ENCODE results near the gene CDC42EP5. TPM values are rescaled to one million over a fixed set of nuclear protein-coding genes. Genes with fewer than 3 reads are reported as not detected.
"Not testable (repeated sequence)": the region's sequence is repeated elsewhere in the genome, so short reads cannot be mapped to it uniquely, and the experiment has no call there.

Gene CDC42EP5
- total RNA-seq, 1 experiment from 2014 or later: 11.5 TPM

GRCh38 chr19:54495284-54495683, 22.2 kb upstream of the CDC42EP5 start:
- DNase-seq (ENCODE audit: low spot score); POLR2A ChIA-PET: not testable (repeated sequence)

DNA sequence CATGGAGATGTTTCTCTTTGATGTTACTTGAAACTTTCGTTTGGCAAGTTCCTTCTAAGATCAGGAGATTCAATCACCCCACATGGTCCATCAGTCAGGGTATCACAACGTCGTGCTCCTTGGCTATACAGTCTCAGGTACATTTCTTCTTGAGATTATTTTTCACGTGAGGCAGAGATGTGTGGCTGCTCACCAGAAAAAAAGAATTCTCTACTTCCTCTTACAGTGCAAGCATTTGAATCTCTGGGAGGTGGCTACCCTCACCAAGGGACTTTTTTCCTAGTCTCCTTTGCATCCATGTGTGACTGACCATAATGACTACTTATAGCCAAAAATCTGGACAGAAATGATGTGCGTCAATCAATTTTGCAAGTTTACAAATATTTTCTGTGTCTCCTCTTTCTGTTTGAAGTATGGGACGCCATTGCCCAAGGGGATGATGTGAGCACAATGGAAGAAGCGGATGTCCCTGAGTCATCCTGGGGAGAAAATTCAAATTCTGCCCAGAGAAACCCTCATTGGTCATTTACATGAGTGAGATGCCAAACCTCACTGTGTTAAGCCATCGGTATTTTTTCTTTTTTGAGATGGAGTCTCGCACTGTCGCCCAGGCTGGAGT, 21.0 kb upstream of the CDC42EP5 start:
- no peak for ATAC-seq
- ChIA-PET POLR2A (no interaction called here), CTCF (no interaction called here)
- no peak overlapping the region for H3K27ac Mint-ChIP-seq
- peaks cover 22% of the 10 kb centered on the region for H3K36me3 Mint-ChIP-seq
- TF ChIP-seq NFATC4 (CRISPR knock-in tag; IDR thresholded peaks at IDR 0.05): no peak
- no peak for TF ChIP-seq ESRRA (CRISPR knock-in tag; IDR thresholded peaks at IDR 0.05; ENCODE audit: borderline replicate concordance)
- no peak for TF ChIP-seq EMX1 (CRISPR knock-in tag; IDR thresholded peaks at IDR 0.05)
- TF ChIP-seq TEAD4 (CRISPR knock-in tag; IDR thresholded peaks at IDR 0.05): no peak
- no peak for TF ChIP-seq JAZF1 (CRISPR knock-in tag; IDR thresholded peaks at IDR 0.05)
- TF ChIP-seq ZNF232 (CRISPR knock-in tag; IDR thresholded peaks at IDR 0.05): no peak
- TF ChIP-seq ZNF671 (CRISPR knock-in tag; IDR thresholded peaks at IDR 0.05): no peak
- TF ChIP-seq MAX (CRISPR knock-in tag; IDR thresholded peaks at IDR 0.05): no peak
- no peak for TF ChIP-seq IRF2 (CRISPR knock-in tag; IDR thresholded peaks at IDR 0.05; ENCODE audit: borderline replicate concordance, low read depth)
- TF ChIP-seq NR3C1 (CRISPR knock-in tag; conservative IDR thresholded peaks at IDR 0.05; ENCODE audit: low read depth): no peak
- no peak for TF ChIP-seq SMAD3 (CRISPR knock-in tag; IDR thresholded peaks at IDR 0.05; ENCODE audit: borderline replicate concordance)
- TF ChIP-seq ETV6 (CRISPR knock-in tag; IDR thresholded peaks at IDR 0.05): no peak
- TF ChIP-seq, protein P1, sequence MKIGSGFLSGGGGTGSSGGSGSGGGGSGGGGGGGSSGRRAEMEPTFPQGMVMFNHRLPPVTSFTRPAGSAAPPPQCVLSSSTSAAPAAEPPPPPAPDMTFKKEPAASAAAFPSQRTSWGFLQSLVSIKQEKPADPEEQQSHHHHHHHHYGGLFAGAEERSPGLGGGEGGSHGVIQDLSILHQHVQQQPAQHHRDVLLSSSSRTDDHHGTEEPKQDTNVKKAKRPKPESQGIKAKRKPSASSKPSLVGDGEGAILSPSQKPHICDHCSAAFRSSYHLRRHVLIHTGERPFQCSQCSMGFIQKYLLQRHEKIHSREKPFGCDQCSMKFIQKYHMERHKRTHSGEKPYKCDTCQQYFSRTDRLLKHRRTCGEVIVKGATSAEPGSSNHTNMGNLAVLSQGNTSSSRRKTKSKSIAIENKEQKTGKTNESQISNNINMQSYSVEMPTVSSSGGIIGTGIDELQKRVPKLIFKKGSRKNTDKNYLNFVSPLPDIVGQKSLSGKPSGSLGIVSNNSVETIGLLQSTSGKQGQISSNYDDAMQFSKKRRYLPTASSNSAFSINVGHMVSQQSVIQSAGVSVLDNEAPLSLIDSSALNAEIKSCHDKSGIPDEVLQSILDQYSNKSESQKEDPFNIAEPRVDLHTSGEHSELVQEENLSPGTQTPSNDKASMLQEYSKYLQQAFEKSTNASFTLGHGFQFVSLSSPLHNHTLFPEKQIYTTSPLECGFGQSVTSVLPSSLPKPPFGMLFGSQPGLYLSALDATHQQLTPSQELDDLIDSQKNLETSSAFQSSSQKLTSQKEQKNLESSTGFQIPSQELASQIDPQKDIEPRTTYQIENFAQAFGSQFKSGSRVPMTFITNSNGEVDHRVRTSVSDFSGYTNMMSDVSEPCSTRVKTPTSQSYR (CRISPR knock-in tag; IDR thresholded peaks at IDR 0.05): no peak
- TF ChIP-seq, protein P2, sequence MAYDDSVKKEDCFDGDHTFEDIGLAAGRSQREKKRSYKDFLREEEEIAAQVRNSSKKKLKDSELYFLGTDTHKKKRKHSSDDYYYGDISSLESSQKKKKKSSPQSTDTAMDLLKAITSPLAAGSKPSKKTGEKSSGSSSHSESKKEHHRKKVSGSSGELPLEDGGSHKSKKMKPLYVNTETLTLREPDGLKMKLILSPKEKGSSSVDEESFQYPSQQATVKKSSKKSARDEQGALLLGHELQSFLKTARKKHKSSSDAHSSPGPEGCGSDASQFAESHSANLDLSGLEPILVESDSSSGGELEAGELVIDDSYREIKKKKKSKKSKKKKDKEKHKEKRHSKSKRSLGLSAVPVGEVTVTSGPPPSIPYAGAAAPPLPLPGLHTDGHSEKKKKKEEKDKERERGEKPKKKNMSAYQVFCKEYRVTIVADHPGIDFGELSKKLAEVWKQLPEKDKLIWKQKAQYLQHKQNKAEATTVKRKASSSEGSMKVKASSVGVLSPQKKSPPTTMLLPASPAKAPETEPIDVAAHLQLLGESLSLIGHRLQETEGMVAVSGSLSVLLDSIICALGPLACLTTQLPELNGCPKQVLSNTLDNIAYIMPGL (CRISPR knock-in tag; IDR thresholded peaks at IDR 0.05): no peak
- no peak for TF ChIP-seq CBFB (CRISPR knock-in tag; IDR thresholded peaks at IDR 0.05; ENCODE audit: low read depth)
- TF ChIP-seq ZNF396 (CRISPR knock-in tag; IDR thresholded peaks at IDR 0.05; ENCODE audit: borderline replicate concordance): no peak
- no peak for TF ChIP-seq USF1 (CRISPR knock-in tag; IDR thresholded peaks at IDR 0.05)
- no peak for TF ChIP-seq ZNF219 (CRISPR knock-in tag; IDR thresholded peaks at IDR 0.05; ENCODE audit: borderline replicate concordance)
- peaks cover 42% of the 10 kb centered on the region for H3K9me3 Mint-ChIP-seq
- peaks cover 47% of the 10 kb centered on the region for H3K27me3 Mint-ChIP-seq (ENCODE audit: low read depth)
- no peaks in the 10 kb centered on the region for H3K4me1 Mint-ChIP-seq
- no peak overlapping the region for H3K4me3 Mint-ChIP-seq
- DNase-seq (ENCODE audit: low spot score): no peak

More at GRCh38 chr19:54495284-54495683, 22.2 kb upstream of the CDC42EP5 start:
- H3K4me3 Mint-ChIP-seq, H3K27ac Mint-ChIP-seq, ATAC-seq, CTCF ChIA-PET, H3K4me1 Mint-ChIP-seq: not testable (repeated sequence)
- Mint-ChIP-seq H3K9me3 (peaks cover 42% of the 10 kb centered on the region), H3K36me3 (peaks cover 26% of the 10 kb centered on the region), H3K27me3 (ENCODE audit: low read depth) (peaks cover 43% of the 10 kb centered on the region)

DNA sequence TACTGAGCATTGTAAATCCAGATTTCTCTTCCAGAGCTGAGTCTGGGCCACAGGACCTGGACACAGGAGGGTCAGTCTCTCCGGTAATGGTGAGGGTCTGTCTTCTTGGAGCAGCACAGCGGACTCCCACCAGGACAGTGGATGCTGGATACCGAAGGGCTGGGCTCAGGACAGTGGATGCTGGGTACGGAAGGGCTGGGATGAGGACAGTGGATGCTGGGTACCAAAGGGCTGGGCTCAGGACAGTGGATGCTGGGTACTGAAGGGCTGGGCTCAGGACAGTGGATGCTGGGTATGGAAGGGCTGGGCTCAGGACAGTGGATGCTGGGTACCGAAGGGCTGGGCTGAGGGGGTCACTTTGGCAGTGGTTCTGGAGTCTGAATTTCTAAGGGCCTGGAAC, 20.0 kb upstream of the CDC42EP5 start:
- H3K4me1 Mint-ChIP-seq; ATAC-seq; H3K27ac Mint-ChIP-seq; DNase-seq (ENCODE audit: low spot score); CTCF ChIA-PET; H3K4me3 Mint-ChIP-seq; POLR2A ChIA-PET: not testable (repeated sequence)
- peaks cover 22% of the 10 kb centered on the region for H3K36me3 Mint-ChIP-seq
- H3K27me3 Mint-ChIP-seq (ENCODE audit: low read depth): peaks cover 46% of the 10 kb centered on the region
- H3K9me3 Mint-ChIP-seq: peaks cover 41% of the 10 kb centered on the region
